ENCODE results near the gene MYO6. TPM values are rescaled to one million over a fixed set of nuclear protein-coding genes. Genes with fewer than 3 reads are reported as not detected.
A peak's percentile ranks its signal among the peaks of the same experiment; 100 is the strongest.

MYO6 gene
- total RNA-seq, 1 experiment from 2014 or later, result 46.9 TPM

GRCh38 chr6:75762063-75762462 lies 13.0 kb downstream of the MYO6 start:
- Histone ChIP-seq H3K27ac (ENCODE audit: insufficient read length, low read depth, low read length) (no peak overlapping the region), H2BK20ac (ENCODE audit: low read depth, low read length, poor library complexity, severe bottlenecking) (no peak overlapping the region), H3K56ac (ENCODE audit: insufficient read length, low read depth, low read length) (no peak overlapping the region), H3K4ac (ENCODE audit: low read depth, low read length) (no peak overlapping the region), H3K23me2 (ENCODE audit: insufficient read length, low read depth, low read length, poor library complexity, severe bottlenecking) (no peaks in the 10 kb centered on the region), H2BK12ac (ENCODE audit: insufficient read length, low read depth, low read length) (no peak overlapping the region), H3K4me2 (ENCODE audit: insufficient read depth, insufficient read length, low read length) (no peak overlapping the region), H3K27me3 (ENCODE audit: insufficient read depth, low read length) (no peaks in the 10 kb centered on the region), H3K9me3 (ENCODE audit: control insufficient read depth, low read depth, low read length) (no peaks in the 10 kb centered on the region), H2BK15ac (ENCODE audit: low read depth, low read length) (no peak overlapping the region), H2BK120ac (ENCODE audit: low read depth, low read length, poor library complexity, severe bottlenecking) (no peak overlapping the region), H3K14ac (ENCODE audit: insufficient read depth, low read length) (no peak overlapping the region), H3K9ac (ENCODE audit: extremely low read depth, insufficient read length, low read length) (no peak overlapping the region), H2AFZ (ENCODE audit: low read length) (no peak overlapping the region), H4K91ac (ENCODE audit: insufficient read length, low read depth, low read length) (no peak overlapping the region), H3K18ac (ENCODE audit: insufficient read length, low read depth, low read length) (no peak overlapping the region), H4K8ac (replicated peaks; ENCODE audit: insufficient read length, low read depth, low read length) (no peak overlapping the region), H2AK5ac (ENCODE audit: insufficient read length, low read length) (no peak overlapping the region), H3K23ac (ENCODE audit: insufficient read length, low read depth, low read length) (no peak overlapping the region), H3T11ph (ENCODE audit: low read length) (no peak overlapping the region), H3K79me2 (ENCODE audit: insufficient read depth, low read length) (no peaks in the 10 kb centered on the region), H4K20me1 (ENCODE audit: control insufficient read depth, insufficient read depth, insufficient read length) (no peaks in the 10 kb centered on the region), H4K5ac (ENCODE audit: insufficient read length, low read depth, low read length) (no peak overlapping the region), H3K4me1 (ENCODE audit: insufficient read depth, low read length) (no peaks in the 10 kb centered on the region), H2BK5ac (ENCODE audit: insufficient read length, low read length) (no peak overlapping the region), H3K79me1 (ENCODE audit: insufficient read depth, low read depth, low read length, poor library complexity, severe bottlenecking) (no peaks in the 10 kb centered on the region)
- DNase-seq, result no peak
- Mint-ChIP-seq H3K4me1 (peaks cover 14 to 18% of the 10 kb centered on the region in 2 experiments), H3K27ac (0 out of 7 replicates have a peak overlapping the region, but pooled peaks of 1 of the 3 experiments have one; percentile 44), H3K27me3 (ENCODE audit: low read depth) (no peaks in the 10 kb centered on the region), H3K36me3 (ENCODE audit: insufficient read depth in 1 of 3, low read depth in 3 of 3) (peaks cover 0 to 12% (median 0%) of the 10 kb centered on the region in 3 experiments; a peak in 3 of 7 replicates), H3K9me3 (no peaks in the 10 kb centered on the region), H3K4me3 (no peak overlapping the region)
- no CpG with 5 or more reads among the region's 8 CpGs for WGBS (ENCODE audit: extremely low coverage, insufficient read length, low lambda C conversion rate)
- TF ChIP-seq CTCF (conservative IDR thresholded peaks at IDR 0.05), result no peak

Data from H9 (cell line).